Stimulated activated naive CD8-positive, alpha-beta T cell treated with anti-CD3 and anti-CD28 coated beads, Interleukin-15, Interleukin-2, amounts not matched to agents 100 ng/mL and 50 ng/mL, for 24 hours (primary cell): ENCODE results near the gene TSC1.

Experiments
- H3K27ac Mint-ChIP-seq: one replicate; pipeline ENCODE4 v1.8.0; 2021; ENCODE audit warnings: mild to moderate bottlenecking, mixed read lengths
- H3K27me3 Mint-ChIP-seq: one replicate; pipeline ENCODE4 v1.8.0; 2021; ENCODE audit warnings: mixed read lengths
- H3K36me3 Mint-ChIP-seq: one replicate; pipeline ENCODE4 v1.8.0; 2021; ENCODE audit warnings: low read depth, mixed read lengths
- H3K4me1 Mint-ChIP-seq: one replicate; pipeline ENCODE4 v1.8.0; 2021; ENCODE audit warnings: low read depth, mixed read lengths
- H3K4me3 Mint-ChIP-seq: one replicate; pipeline ENCODE4 v1.8.0; 2021; ENCODE audit warnings: mild to moderate bottlenecking, mixed read lengths
- H3K9me3 Mint-ChIP-seq: one replicate; pipeline ENCODE4 v1.8.0; 2021; ENCODE audit warnings: mixed read lengths

Gene TSC1

DNA sequence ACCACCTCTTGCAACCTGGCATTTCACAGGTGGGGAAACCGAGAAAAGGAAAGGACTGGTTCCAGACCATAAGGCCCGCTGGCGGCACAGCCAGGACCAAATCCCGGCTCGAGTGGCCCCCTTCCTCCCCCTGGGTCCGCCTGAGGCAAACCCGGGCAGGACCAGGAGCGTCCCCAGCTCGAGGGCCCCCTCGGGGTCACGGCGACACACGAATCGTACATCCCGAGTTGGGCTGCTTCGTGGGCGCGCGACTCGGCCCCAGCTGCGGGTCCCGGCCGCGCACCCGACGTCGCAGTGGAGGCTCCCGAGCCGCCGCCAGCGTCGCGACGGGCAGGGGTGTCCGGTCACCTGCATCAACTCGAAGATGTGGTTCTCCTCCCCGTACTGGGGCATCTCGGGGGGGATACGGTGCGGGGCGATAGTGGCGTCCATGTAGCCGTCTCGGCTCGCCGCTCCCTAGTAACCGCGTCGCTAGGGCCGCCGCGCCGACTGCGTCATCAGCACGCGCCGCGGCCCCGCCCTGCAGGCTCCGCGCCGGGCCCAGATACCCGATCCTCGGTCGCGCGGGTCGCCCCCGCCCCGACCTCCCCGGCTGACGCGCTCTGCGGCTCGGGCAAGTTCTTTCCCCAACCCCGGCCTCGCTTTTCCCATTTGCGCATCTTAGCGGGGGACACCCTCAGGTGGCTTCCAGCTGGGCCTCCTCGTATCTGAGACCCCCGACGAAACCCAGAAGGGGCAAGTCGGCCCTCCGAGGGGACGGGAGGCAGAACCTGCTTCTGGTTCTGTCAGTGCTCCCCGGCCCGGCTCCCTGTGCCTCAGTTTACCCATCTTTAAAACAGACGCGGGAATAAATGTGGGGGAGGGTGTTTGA is 66.4 kb downstream of the TSC1 start, which contains the start of gene AK8:
Gene AK8, minus strand, starts transcription at position 461 of the 871 bp plus-strand sequence. Its CDS starts 29 bp downstream, at position 432.
- Mint-ChIP-seq H3K9me3 (no peaks in the 10 kb centered on the region), H3K27me3 (no peaks in the 10 kb centered on the region), H3K4me1 (peaks cover 28% of the 10 kb centered on the region), H3K4me3 (peak within 1 kb of the TSS; percentile 79), H3K27ac (peak within 1 kb of the TSS; percentile 65), H3K36me3 (no peaks in the 10 kb centered on the region)

- no peak overlapping the region for H3K27ac Mint-ChIP-seq
Observed at GRCh38 chr9:132877458-132877823, 67.0 kb downstream of the TSC1 start.

GRCh38 chr9:132876849-132877248 is 67.6 kb downstream of the TSC1 start:
- Mint-ChIP-seq H3K4me3 (peak overlapping the region; percentile 78), H3K27ac (no peak overlapping the region), H3K27me3 (no peaks in the 10 kb centered on the region), H3K36me3 (no peaks in the 10 kb centered on the region), H3K4me1 (peaks cover 23% of the 10 kb centered on the region), H3K9me3 (no peaks in the 10 kb centered on the region)

More at GRCh38 chr9:132877458-132877823, 67.0 kb downstream of the TSC1 start:
- Mint-ChIP-seq H3K4me1 (peaks cover 23% of the 10 kb centered on the region), H3K36me3 (no peaks in the 10 kb centered on the region), H3K4me3 (peak overlapping the region; percentile 78), H3K9me3 (no peaks in the 10 kb centered on the region), H3K27me3 (no peaks in the 10 kb centered on the region)

GRCh38 chr9:132875159-132875558 is 69.3 kb downstream of the TSC1 start:
- Mint-ChIP-seq H3K4me1 (peaks cover 23% of the 10 kb centered on the region), H3K4me3 (no peak overlapping the region), H3K9me3 (no peaks in the 10 kb centered on the region), H3K27me3 (no peaks in the 10 kb centered on the region), H3K27ac (no peak overlapping the region), H3K36me3 (no peaks in the 10 kb centered on the region)

DNA sequence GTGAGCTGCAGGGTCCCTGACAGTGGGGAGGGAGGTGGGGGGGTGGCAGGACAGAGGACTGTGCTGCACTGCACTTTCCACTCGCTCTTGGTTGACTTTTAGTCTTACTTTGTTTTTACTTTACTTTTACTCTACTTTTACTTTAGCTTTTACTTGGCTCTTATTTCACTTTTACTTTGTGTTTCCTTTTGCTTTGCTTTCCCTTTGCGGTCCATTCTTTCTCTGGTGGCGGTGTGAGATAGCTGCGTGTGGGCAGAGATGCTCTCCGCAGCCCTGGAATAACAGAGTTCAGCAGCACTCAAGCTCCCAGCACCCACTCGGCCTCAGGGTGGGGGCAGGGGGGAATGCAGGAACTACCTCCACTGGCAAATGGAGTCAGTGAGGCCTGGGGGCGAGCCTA is 71.0 kb downstream of the TSC1 start:
- Mint-ChIP-seq H3K4me3 (peak overlapping the region; percentile 28), H3K4me1 (peaks cover 11% of the 10 kb centered on the region), H3K36me3 (no peaks in the 10 kb centered on the region), H3K27ac (peak overlapping the region; percentile 68), H3K9me3 (no peaks in the 10 kb centered on the region), H3K27me3 (no peaks in the 10 kb centered on the region)

GRCh38 chr9:132869266-132869665 is 75.2 kb downstream of the TSC1 start:
- H3K36me3 Mint-ChIP-seq, result no peaks in the 10 kb centered on the region
- H3K9me3 Mint-ChIP-seq, result no peaks in the 10 kb centered on the region
- no peak overlapping the region for H3K27ac Mint-ChIP-seq
- H3K4me1 Mint-ChIP-seq, result peaks cover 8% of the 10 kb centered on the region
- no peak overlapping the region for H3K4me3 Mint-ChIP-seq
- H3K27me3 Mint-ChIP-seq, result no peaks in the 10 kb centered on the region

DNA sequence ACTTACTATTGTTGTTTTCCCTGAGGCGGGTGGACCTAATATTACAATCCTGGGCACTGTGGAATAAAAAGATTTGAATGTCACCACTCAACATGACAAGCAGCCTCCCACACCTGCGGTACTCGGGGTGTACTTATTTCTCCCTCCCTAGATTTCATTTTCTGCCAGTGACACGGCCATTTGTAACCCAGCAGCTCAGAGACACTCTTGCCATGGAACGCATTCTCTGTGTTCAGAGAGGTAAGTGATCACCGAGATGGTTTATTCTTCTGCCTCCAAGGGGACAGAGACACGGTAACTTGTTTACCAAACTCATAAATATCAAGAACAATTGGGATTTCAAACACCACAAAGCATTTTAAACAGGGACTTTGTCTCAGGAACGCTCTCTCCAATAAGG is 77.5 kb downstream of the TSC1 start:
- Mint-ChIP-seq H3K9me3 (no peaks in the 10 kb centered on the region), H3K27ac (no peak overlapping the region), H3K4me1 (no peaks in the 10 kb centered on the region), H3K4me3 (no peak overlapping the region), H3K36me3 (no peaks in the 10 kb centered on the region), H3K27me3 (no peaks in the 10 kb centered on the region)

DNA sequence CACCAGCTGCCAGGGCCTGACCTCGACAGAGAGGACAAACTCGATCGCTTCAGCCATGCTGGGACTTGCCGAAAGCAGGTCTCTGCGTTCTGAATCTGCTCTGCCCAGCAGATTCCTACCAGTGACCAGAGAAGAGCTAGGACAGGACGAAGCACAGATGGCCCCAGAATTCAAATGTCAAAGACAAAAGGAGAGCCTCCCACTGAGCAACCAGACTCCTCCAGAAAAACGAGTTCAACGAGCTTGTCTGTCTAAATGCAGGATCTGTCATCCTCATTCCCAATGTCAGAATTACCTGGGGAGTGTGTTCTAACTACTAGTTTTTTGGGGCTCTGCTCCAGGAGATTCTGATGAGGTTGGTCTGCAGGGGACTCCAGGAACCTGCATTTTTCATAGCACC is 79.7 kb downstream of the TSC1 start:
- Mint-ChIP-seq H3K27ac (no peak overlapping the region), H3K4me1 (no peaks in the 10 kb centered on the region)

GRCh38 chr9:132864277-132864676 is 80.1 kb downstream of the TSC1 start:
- H3K4me3 Mint-ChIP-seq, result no peak overlapping the region
- no peak overlapping the region for H3K27ac Mint-ChIP-seq
- H3K4me1 Mint-ChIP-seq, result no peaks in the 10 kb centered on the region
- no peaks in the 10 kb centered on the region for H3K36me3 Mint-ChIP-seq
- no peaks in the 10 kb centered on the region for H3K9me3 Mint-ChIP-seq
- no peaks in the 10 kb centered on the region for H3K27me3 Mint-ChIP-seq

More for the DNA sequence above, 79.7 kb downstream of the TSC1 start:
- Mint-ChIP-seq H3K9me3 (no peaks in the 10 kb centered on the region), H3K27me3 (no peaks in the 10 kb centered on the region), H3K36me3 (no peaks in the 10 kb centered on the region), H3K4me3 (no peak overlapping the region)

DNA sequence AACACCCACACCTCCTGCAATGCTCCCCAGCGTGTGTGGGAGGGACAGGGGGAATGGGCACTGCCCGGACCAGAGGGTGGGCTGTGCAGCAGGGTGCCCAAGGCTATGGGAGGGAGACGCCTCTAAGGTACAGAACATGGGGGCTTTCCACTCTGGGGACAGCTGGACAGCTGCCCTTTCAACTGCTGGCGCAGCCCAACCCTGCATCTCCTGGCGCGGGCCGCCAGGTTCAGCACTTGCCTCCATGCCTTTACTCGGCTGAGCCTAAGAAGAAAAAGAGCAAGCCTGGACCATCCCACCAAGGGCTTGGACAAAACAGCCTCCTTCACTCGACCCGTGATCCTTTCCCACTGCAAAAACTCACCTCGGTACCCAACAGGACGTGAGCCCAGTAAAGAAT is 81.3 kb downstream of the TSC1 start:
- Mint-ChIP-seq H3K4me3 (no peak overlapping the region), H3K27me3 (no peaks in the 10 kb centered on the region), H3K9me3 (no peaks in the 10 kb centered on the region), H3K4me1 (no peaks in the 10 kb centered on the region), H3K36me3 (no peaks in the 10 kb centered on the region), H3K27ac (no peak overlapping the region)

GRCh38 chr9:132862533-132862932 is 81.9 kb downstream of the TSC1 start:
- Mint-ChIP-seq H3K27me3 (no peaks in the 10 kb centered on the region), H3K9me3 (no peaks in the 10 kb centered on the region), H3K36me3 (no peaks in the 10 kb centered on the region), H3K27ac (no peak overlapping the region), H3K4me1 (no peaks in the 10 kb centered on the region), H3K4me3 (no peak overlapping the region)

DNA sequence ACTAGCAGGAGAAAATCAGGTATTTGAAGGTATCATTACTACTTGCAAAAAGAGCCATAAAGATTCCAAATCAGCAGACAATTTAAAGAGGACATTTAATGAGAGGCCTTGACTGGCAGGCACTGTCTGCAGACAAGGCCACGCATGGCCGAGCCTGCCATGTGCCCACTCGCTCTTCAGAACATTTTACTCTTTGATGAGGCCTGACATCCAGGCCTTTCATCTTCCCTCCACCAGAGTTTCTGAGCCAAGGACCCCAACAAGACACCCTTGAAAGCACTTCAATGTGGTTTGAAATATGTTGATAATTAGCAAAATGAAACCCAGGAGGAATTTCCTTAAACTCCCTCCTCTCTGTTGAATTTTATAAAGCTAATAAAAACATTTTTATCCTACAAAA is 82.8 kb downstream of the TSC1 start:
- no peak overlapping the region for H3K4me3 Mint-ChIP-seq
- H3K9me3 Mint-ChIP-seq, result no peaks in the 10 kb centered on the region
- H3K4me1 Mint-ChIP-seq, result no peaks in the 10 kb centered on the region
- no peaks in the 10 kb centered on the region for H3K27me3 Mint-ChIP-seq
- H3K27ac Mint-ChIP-seq, result no peak overlapping the region
- no peaks in the 10 kb centered on the region for H3K36me3 Mint-ChIP-seq

DNA sequence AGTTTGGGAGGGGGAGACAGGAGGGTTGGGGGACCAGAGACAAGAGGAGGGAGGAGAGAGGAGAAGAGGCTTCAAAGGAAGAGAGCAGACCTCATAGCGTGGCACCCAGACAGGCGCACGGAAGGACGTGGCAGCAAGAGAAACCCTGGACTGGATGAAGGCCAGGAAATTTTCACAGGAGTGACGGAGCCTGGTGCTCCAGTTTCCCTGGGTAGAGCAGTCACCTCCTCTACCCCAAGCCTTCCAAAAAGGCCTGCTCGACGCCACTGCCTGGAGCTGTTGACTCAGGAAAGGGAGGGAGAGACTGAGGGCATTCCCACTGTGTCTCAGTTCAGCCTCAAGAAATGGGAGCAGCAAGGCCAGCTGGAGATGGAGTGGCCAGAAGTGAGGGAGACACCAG is 85.7 kb downstream of the TSC1 start:
- Mint-ChIP-seq H3K36me3 (no peaks in the 10 kb centered on the region), H3K27ac (no peak overlapping the region), H3K9me3 (no peaks in the 10 kb centered on the region), H3K4me1 (peaks cover 4% of the 10 kb centered on the region), H3K4me3 (no peak overlapping the region), H3K27me3 (no peaks in the 10 kb centered on the region)

- Mint-ChIP-seq H3K27ac (no peak overlapping the region), H3K4me1 (peaks cover 4% of the 10 kb centered on the region), H3K9me3 (no peaks in the 10 kb centered on the region), H3K36me3 (no peaks in the 10 kb centered on the region), H3K27me3 (no peaks in the 10 kb centered on the region), H3K4me3 (no peak overlapping the region)
Observed at GRCh38 chr9:132857616-132858342, 86.6 kb downstream of the TSC1 start.

GRCh38 chr9:132857031-132857430 is 87.4 kb downstream of the TSC1 start:
- Mint-ChIP-seq H3K27me3 (no peaks in the 10 kb centered on the region), H3K27ac (no peak overlapping the region), H3K36me3 (no peaks in the 10 kb centered on the region), H3K9me3 (no peaks in the 10 kb centered on the region), H3K4me1 (peaks cover 4% of the 10 kb centered on the region), H3K4me3 (no peak overlapping the region)
